Measurements from ENCODE around the gene LILRB1. TPM values are rescaled to one million over a fixed set of nuclear protein-coding genes. Genes with fewer than 3 reads are reported as not detected.
"Not testable (repeated sequence)": the region's sequence is repeated elsewhere in the genome, so short reads cannot be mapped to it uniquely, and the experiment has no call there.

LILRB1 gene
- total and polyA plus RNA-seq, 2 donors (not counting 1 experiment from before 2014, with no cell fraction given), result not detected

DNA sequence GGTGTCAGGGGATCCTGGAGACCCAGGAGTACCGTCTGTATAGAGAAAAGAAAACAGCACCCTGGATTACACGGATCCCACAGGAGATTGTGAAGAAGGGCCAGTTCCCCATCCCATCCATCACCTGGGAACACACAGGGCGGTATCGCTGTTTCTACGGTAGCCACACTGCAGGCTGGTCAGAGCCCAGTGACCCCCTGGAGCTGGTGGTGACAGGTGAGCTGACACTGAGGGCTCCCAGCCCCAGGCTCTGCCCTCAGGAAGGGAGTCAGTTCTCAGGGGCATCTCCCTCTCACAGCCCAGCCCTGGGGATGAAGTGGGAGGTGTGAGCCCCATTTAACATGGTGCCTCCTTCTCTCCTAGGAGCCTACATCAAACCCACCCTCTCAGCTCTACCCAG lies 35.5 kb upstream of the LILRB1 start:
- no peak overlapping the region for H3K4me2 ChIP-seq (ENCODE audit: extremely low read depth, insufficient read depth, low read length)
- no peak overlapping the region for H3K9ac ChIP-seq (ENCODE audit: insufficient read depth, low read length)
- no peaks in the 10 kb centered on the region for H3K27me3 ChIP-seq (ENCODE audit: control insufficient read depth, insufficient read depth, low read length)
- H3K9me3 ChIP-seq (ENCODE audit: control insufficient read depth, insufficient read depth, low read depth, low read length), result no peaks in the 10 kb centered on the region
- H3K4me3 ChIP-seq (replicated peaks in 1 of 4; ENCODE audit: control extremely low read depth in 1 of 4, insufficient read depth in 1 of 4, low read depth in 3 of 4, low read length in 4 of 4), result no peak overlapping the region
- no peak overlapping the region for H2AFZ ChIP-seq (ENCODE audit: low read length)
- H3K79me2 ChIP-seq (ENCODE audit: control insufficient read depth, insufficient read depth, low read length), result no peaks in the 10 kb centered on the region
- H3K4me1 ChIP-seq (ENCODE audit: control insufficient read depth, extremely low read depth, insufficient read depth, low read length), result no peaks in the 10 kb centered on the region
- no peak for DNase-seq (ENCODE audit: low read depth in 2 of 2)
- no peak overlapping the region for H3K27ac ChIP-seq (ENCODE audit: insufficient read depth, low read length)
- H3K36me3 ChIP-seq (ENCODE audit: control insufficient read depth, insufficient read depth, low read length), result no peaks in the 10 kb centered on the region
- H4K20me1 ChIP-seq (ENCODE audit: control insufficient read depth, extremely low read depth, insufficient read depth, low read length), result no peaks in the 10 kb centered on the region
- TF ChIP-seq, protein P1, sequence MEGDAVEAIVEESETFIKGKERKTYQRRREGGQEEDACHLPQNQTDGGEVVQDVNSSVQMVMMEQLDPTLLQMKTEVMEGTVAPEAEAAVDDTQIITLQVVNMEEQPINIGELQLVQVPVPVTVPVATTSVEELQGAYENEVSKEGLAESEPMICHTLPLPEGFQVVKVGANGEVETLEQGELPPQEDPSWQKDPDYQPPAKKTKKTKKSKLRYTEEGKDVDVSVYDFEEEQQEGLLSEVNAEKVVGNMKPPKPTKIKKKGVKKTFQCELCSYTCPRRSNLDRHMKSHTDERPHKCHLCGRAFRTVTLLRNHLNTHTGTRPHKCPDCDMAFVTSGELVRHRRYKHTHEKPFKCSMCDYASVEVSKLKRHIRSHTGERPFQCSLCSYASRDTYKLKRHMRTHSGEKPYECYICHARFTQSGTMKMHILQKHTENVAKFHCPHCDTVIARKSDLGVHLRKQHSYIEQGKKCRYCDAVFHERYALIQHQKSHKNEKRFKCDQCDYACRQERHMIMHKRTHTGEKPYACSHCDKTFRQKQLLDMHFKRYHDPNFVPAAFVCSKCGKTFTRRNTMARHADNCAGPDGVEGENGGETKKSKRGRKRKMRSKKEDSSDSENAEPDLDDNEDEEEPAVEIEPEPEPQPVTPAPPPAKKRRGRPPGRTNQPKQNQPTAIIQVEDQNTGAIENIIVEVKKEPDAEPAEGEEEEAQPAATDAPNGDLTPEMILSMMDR (conservative IDR thresholded peaks at IDR 0.05 in 1 of 2, IDR thresholded peaks at IDR 0.05 in 1 of 2; ENCODE audit: low read depth in 1 of 2, low read length in 2 of 2), result no peak
- TF ChIP-seq EZH2 (IDR thresholded peaks at IDR 0.05; ENCODE audit: low read length, missing control alignments), result no peak

DNA sequence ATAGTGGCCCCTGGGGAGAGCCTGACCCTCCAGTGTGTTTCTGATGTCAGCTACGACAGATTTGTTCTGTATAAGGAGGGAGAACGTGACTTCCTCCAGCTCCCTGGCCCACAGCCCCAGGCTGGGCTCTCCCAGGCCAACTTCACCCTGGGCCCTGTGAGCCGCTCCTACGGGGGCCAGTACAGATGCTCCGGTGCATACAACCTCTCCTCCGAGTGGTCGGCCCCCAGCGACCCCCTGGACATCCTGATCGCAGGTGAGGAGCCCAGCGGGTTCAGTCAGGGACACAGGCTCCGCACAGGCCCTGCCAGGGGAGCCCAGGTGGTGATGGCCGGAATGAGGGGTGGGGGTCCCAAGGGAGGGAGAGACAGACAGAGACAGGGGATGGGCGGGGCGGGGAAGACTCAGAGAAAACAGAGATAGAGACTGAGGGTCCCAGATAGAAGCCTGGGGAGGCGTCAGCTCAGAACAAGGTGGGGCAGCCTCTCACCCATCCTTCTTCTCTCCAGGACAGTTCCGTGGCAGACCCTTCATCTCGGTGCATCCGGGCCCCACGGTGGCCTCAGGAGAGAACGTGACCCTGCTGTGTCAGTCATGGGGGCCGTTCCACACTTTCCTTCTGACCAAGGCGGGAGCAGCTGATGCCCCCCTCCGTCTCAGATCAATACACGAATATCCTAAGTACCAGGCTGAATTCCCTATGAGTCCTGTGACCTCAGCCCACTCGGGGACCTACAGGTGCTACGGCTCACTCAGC lies 34.4 kb upstream of the LILRB1 start:
- H3K4me3 ChIP-seq (replicated peaks in 1 of 4; ENCODE audit: control extremely low read depth in 1 of 4, insufficient read depth in 1 of 4, low read depth in 3 of 4, low read length in 4 of 4); H4K20me1 ChIP-seq (ENCODE audit: control insufficient read depth, extremely low read depth, insufficient read depth, low read length); H3K79me2 ChIP-seq (ENCODE audit: control insufficient read depth, insufficient read depth, low read length); H3K4me2 ChIP-seq (ENCODE audit: extremely low read depth, insufficient read depth, low read length); H3K9ac ChIP-seq (ENCODE audit: insufficient read depth, low read length); DNase-seq (ENCODE audit: low read depth in 2 of 2); H3K4me1 ChIP-seq (ENCODE audit: control insufficient read depth, extremely low read depth, insufficient read depth, low read length); H3K27me3 ChIP-seq (ENCODE audit: control insufficient read depth, insufficient read depth, low read length); H2AFZ ChIP-seq (ENCODE audit: low read length); H3K27ac ChIP-seq (ENCODE audit: insufficient read depth, low read length); H3K36me3 ChIP-seq (ENCODE audit: control insufficient read depth, insufficient read depth, low read length); H3K9me3 ChIP-seq (ENCODE audit: control insufficient read depth, insufficient read depth, low read depth, low read length): not testable (repeated sequence)

DNA sequence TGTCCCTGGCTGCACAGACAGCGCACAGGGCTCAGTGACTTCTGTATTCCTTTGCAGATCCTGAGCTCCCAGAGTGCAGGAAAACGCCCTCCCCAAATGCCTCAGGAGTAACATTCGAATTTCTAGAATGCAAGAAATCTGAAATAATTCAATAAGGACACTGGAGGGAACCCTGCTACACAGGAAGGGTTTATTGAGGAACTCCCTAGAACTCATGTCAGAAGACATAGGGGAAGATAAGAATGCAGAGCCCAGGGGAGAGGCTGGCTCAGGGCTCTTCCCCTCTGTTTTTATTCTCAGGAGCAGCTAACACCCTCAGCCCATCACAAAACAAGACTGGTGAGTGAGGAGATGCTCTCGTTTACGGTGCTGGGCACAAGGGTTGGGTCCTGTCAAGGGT lies 30.1 kb upstream of the LILRB1 start:
- H3K4me2 ChIP-seq (ENCODE audit: extremely low read depth, insufficient read depth, low read length), result no peak overlapping the region
- TF ChIP-seq, protein P1 (conservative IDR thresholded peaks at IDR 0.05 in 1 of 2, IDR thresholded peaks at IDR 0.05 in 1 of 2; ENCODE audit: low read depth in 1 of 2, low read length in 2 of 2), result no peak

More for the DNA sequence above, 30.1 kb upstream of the LILRB1 start:
- no peaks in the 10 kb centered on the region for H3K27me3 ChIP-seq (ENCODE audit: control insufficient read depth, insufficient read depth, low read length)
- H2AFZ ChIP-seq (ENCODE audit: low read length), result no peak overlapping the region
- H3K4me3 ChIP-seq (replicated peaks in 1 of 4; ENCODE audit: control extremely low read depth in 1 of 4, insufficient read depth in 1 of 4, low read depth in 3 of 4, low read length in 4 of 4), result no peak overlapping the region
- no peak for DNase-seq (ENCODE audit: low read depth in 2 of 2)
- H3K4me1 ChIP-seq (ENCODE audit: control insufficient read depth, extremely low read depth, insufficient read depth, low read length), result no peaks in the 10 kb centered on the region
- no peak overlapping the region for H3K9ac ChIP-seq (ENCODE audit: insufficient read depth, low read length)
- H3K79me2 ChIP-seq (ENCODE audit: control insufficient read depth, insufficient read depth, low read length), result no peaks in the 10 kb centered on the region
- no peaks in the 10 kb centered on the region for H3K9me3 ChIP-seq (ENCODE audit: control insufficient read depth, insufficient read depth, low read depth, low read length)
- no peak overlapping the region for H3K27ac ChIP-seq (ENCODE audit: insufficient read depth, low read length)
- no peaks in the 10 kb centered on the region for H3K36me3 ChIP-seq (ENCODE audit: control insufficient read depth, insufficient read depth, low read length)
- H4K20me1 ChIP-seq (ENCODE audit: control insufficient read depth, extremely low read depth, insufficient read depth, low read length), result no peaks in the 10 kb centered on the region
